Hematopoietic multipotent progenitor cell treated with erythropoietin and hydrocortisone succinate and interleukin-3 and kit ligand, for 8 days (in vitro differentiated cells): ENCODE measurements around the gene NRXN3.

Experiments
- DNase-seq: peaks from one replicate; pipeline ENCODE4 v3.0.0-alpha.2; 2015

Gene NRXN3

DNA sequence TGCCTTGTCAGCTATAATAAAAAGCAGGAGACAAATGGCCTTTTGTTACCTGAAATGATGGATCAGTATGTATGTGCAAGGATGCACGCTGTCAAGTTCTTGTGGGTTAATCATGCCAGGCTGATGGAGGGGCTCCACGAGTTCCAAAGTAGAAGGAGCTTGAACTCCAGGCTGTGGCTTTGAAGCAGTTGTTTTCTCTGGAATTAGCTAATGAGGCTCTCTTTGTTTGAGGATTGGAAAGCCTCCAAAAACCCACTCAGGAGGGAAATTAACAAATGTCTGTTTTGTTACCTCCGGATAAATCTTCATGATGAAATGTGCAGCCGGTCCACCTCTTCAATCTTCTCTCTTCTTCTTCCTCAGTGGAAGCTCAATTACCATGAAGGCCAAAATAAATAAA is 1435.7 kb downstream of the NRXN3 start:
- no peak for DNase-seq

DNA sequence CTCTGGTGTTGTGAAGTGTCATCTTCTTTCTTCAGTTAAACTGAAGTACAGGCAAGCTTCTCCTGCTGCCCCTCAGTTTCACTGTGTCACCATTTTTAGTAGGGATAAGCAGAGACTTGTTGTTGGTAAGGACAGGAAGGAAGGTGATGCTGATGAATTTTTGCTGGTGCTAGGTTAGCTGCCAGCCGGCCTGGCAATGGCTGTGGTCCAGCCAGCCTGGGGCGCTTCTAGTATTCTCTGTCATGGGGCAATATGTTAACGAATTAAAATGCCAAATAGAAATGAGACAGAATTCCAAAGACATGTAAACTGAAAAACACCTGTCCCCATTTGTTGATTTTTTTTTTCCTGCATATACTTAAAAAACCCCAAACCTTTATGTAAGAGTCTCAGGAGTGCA is 1438.3 kb downstream of the NRXN3 start:
- DNase-seq, result no peak

DNA sequence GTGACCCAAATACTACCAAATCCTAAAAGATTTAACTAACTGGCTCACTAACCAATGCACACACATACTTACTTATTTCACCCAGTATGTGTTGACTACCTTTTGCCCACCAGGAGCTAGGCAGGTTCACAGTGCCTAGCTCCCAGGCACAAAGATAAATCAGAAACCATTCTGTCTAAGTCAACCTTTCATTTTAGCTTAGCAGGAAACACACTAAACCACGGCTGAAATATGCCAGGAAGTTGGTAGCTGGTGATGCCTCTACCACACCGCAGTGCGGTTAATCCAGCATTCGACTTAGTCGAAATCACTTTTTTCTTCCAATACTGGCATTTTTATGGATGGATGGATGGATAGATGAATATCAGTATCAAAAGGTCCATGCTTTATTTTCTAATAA is 1443.5 kb downstream of the NRXN3 start:
- DNase-seq, result no peak

DNA sequence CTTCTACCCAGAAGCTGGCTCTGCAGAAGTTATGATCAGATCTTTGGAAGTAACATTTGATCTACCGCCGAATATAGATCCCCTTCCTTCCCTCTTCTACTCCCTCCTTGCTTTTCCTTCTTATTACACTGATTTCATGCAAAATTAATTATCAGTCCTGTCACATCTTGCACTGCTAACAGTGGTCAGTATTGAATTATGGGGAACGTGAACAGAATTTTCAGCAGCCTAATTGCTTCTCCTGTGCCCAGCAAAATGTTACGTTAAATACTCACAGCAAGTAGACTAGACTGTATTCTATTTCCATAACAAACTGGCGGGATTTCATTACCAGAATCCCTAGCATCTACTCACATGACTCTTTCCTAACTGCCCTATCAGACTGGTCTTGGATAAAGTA is 1444.3 kb downstream of the NRXN3 start:
- no peak for DNase-seq

DNA sequence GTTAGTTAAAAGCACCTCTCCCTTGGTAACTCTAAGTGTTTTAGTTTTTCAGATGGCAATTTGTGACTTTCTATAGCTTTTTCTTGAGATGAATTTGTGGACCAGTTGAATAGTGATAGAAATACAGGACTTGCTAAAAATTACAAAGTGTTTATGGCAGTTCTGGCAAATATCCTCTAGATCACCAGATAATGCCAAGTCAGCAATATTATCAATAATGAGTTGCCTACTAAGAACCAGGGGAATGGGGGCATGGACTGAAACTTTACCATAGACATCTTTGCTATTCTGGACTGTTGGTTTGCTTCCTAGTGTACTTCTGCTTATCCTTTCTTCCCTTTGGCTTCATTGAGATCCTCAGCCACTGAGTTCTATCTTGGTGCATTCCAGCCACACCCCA is 1456.9 kb downstream of the NRXN3 start:
- DNase-seq, result no peak

DNA sequence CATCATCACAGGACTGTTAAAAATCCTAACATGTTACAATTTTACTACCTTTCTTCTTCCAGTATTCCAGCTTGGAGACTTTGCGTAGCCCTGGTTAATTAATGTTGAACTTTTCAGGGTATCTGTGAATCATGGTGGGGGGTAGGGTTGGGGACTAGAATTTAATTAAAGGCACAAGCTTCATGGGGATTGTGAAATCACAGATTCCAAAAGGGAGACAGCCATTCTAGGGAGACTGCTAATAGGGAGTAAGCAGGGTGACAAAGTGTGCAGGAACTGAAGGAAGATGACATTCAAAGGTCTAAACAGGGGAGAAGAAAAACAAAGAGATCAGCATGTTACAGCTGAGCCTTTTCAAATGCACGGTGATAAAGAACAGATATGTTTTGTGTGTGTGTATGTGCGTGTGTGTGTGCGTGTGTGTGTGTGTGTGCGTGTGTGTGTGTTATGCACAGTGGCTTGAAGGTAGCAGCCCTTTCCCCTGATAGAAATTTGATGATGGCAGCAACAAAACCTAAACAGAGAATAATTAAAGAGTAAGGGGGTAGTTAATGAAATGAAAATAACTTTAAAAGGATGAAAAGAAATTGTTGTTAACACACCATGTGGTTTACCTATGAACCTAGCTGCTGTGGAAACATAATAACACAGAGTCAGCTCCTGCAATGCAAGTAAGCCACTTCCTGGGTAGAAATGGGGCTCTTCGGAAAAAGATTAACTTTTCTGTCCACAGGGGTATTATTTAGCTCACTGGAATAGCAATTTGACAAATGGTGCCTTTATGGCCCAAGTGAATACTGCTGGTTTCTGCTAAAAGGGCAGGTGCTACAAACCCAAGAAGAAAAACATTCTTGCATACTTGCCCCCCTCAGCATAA is 1459.5 kb downstream of the NRXN3 start:
- DNase-seq, result no peak

DNA sequence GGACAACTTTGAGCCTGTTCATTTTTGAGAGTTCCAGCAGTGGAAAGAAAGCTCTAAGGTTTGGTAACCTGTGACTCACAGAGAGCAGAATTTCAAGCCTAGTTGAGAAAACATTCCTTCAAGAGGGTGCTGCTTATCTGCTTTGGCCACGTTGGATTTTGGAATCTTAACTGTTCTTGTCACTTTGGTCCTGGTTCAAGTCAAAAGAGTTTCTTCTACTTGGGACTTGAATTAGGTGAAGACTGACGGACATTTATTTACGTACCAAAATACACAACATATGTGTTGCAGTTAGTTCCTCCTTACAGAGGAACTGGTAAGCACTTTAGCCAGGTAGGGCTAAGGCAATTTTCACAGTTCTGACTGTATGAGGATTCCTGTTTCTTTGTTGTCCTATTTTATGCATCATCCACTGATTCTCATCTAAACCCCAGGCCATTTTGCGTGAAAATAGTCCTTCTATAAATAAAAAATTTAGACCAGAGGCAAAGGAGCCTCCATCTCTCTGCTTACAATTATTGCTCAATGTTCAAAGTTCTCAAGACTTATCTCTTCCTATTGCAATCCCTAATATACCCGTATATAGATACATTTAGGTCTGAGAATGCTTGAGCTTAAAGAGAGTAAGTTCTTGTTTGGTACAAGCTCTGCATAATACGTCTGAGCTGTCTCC is 1460.3 kb downstream of the NRXN3 start:
- DNase-seq, result no peak

DNA sequence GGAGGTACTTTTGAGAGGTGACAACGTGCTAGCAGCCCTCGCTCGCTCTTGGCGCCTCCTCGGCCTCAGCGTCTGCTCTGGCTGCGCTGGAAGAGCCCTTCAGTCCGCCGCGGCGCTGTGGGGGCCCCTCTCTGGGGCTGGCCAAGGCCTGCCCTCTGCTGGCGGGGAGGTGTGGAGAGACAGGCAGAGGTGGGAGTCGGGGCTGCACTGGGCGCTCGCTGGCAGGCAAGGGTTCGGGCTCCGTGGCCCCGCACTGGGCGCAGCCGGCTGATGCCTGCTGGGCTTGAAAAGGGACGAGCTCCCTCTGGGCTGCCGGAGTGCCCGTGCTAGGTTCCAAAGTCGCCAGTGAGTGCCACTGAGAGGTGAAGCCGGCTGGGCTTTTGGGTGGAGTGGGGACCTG is 1461.1 kb downstream of the NRXN3 start:
- no peak for DNase-seq

DNA sequence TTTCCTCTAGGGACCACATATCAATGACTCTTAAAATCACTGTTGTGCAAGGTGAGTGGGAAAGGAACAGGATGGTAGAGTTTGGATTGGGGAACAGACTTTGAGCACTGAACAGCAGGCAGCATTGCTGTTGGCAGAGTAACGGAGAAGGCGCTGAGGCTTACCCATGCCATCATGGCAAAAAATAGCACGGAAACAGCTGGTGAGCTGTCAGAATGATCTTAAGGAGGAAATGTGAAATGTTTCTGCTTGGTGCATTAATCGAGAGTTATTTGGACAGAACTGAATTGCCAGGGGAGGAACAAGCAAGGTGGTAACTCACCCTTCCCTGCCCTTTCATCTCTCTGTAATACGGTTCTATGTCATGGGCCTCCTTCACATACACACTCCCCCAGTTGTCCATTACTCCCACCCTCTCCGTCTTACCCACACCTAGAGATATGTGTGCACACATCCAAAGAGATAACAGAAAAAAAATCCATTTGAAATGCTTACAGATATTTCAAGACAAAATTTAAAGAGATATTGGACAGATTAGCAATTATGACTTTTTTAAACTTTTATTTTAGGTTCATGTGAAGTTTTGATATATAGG is 1468.6 kb downstream of the NRXN3 start:
- DNase-seq, result no peak

DNA sequence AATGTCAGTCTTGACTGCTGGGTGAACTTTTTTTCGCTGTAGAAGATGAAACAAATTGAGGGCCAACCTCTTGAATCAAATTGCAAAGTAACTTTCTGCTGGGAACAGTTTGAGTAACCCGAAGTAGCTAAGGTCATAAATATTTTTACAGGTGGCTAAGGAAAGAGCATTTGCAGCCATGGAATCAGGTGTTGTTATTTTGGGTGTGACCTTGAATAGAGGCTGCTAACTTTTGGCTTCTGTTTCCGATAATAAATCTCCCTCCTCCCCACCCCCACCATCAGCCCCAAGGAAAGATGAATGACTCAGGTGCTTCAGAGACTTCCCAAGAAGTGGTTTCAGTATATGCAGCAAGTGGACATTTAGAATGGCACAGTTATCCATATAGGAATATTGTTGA is 1469.4 kb downstream of the NRXN3 start:
- no peak for DNase-seq

DNA sequence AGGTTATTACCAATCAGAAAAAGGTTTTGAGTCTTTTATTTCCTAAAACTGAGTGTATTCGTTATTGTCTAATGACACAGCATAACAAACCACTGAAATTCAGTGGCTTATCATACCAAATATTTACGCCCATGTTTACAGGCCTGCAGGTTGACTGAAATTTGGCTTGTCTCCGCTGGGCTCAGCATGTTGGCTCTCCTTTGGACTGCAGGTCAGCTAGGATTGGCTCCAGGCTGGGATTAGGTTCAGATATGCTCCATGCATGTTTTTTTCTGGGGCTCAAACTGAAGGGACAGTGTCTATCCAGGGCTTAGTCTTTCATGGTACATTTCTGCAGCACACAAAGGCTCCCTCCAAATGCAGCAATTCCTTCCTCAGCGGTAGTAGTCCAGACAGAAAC is 1471.2 kb downstream of the NRXN3 start:
- DNase-seq, result no peak

DNA sequence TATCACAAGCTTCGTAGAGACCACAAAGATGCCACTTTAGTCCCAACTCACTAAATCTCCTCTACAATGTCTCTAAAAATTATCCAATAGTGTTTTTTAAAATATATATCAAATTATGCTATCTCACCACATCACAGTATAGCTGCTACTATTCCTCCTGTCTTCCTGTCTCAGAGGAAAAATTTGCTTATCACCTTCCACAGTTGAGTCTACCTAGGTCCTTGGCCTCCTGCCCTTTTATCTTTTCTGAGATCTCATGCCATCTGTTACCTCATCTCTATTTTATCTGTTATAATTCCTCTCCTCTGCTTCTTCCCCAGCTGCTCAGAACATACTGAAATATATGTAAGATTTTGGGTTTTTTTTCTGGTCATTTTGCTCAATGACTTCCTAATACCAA is 1473.0 kb downstream of the NRXN3 start:
- no peak for DNase-seq

DNA sequence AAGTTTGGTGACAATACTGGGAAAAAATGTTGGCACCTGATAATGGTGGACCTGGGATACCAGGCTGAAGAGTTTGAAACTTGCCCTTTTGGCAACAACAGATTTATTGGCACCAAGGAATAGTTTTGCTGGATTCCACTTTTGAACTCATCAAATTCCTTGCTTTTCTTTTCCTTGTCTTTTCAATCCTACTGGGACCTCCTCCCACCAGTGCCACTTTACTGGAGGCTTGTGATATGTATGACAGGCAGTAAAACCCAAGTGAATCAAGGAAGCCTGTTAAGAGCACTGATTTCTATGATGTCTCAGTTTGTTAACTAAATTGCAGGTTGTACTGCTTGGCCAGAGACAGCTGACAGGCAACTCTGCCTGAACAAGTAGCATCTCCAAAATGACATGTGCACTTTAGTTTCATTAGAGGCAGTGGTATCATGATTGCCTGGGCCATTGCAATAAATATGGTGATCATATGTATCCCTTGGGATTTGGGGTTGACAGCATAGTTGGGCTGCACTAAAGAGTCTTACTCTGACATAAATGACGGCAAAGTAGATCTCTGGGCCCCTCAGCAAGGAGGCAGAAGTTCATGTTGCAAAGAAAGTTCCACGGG is 1475.7 kb downstream of the NRXN3 start:
- DNase-seq, result no peak

DNA sequence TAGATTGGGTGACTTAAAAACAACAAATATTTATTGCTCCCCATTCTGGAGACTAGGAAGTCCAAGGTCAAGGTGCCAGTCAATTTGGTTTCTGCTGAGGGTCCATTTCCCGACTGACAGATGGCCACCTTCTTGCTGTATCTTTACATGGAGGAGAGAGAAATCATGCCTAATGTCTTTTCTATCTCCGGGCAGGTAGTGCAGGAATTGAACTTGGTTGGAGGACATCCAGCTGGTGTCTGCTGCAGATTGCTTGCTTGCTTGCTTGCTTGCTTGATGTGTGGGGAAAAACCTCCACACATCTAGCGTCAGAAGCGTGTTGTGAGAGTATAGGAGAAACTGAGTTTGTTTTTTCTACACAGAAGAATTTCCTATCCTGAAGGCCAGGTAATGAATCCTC is 1479.7 kb downstream of the NRXN3 start:
- DNase-seq, result no peak

DNA sequence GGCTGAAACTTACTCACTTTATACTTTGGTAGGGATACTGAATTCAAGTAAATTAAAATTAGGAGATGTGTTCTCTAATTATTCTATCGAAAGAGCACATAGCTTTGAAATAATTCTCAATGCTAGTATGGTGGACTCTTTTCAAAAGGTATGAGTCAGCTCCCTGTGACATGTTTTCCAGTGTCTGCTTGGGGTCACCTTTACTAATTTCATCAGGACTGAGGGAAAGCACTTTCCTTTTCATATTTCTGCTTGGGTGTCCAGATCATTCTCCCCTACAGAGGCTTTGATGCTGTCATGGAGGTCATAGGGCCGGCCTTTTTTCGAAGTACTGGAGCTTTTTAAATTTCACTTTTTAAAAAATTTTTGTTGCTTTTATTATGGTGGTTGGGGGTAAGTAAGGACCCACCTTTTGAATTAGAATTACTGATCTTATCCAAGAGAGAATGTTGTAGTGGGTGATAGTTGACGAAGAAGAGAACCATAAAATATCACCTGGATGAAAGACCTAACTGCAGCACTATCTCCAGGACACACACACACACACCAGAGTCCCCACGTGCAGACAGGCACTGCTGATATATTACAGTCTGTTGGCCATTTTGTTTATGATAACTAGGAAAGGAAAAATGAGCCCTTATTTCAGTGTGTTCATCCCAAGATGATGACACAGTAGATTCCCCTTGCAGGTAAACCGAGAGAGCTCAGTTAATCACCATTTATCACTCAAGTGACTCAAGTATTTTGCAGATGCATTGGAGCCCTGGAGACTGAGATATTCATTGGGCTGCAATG is 1482.5 kb downstream of the NRXN3 start:
- DNase-seq, result no peak

DNA sequence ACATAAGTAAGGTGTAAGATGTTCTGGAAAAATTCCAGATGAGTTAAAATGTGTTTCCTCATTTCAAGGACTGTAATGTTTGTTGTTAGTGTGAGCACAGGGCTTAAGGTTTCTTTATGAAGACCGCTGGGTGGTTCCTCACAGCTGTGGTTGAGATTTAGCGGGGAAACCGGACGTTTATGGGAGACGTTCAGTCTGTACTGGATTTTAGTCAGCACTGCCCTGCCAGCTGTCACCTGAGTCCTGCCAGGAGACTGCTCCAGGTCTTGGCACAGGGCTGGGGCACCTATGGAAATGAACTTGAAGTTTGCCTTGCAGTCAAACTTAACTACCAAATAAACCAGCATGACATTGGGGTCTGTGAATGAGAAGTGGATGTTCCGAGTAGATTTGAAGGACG is 1485.9 kb downstream of the NRXN3 start:
- DNase-seq, result no peak

DNA sequence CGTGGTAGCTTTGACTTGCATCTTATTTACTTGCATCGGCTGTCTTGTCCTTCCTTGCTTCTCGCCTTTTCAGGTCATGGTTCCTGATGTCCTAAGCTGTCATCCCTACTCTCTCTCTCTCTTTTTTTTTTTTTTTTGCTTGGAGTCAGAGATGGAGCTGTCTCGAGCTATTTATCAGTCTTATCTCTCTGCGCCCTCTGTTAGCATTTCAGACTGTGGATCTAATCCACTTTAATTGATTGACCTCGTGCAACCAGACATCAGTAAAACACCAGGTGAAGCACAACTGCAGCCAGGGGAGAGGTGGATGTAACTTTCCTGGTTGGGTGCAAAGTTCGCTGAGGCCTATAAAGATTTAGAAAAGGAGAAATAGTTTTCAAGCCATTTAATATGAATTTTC is 1486.3 kb downstream of the NRXN3 start:
- DNase-seq, result no peak

DNA sequence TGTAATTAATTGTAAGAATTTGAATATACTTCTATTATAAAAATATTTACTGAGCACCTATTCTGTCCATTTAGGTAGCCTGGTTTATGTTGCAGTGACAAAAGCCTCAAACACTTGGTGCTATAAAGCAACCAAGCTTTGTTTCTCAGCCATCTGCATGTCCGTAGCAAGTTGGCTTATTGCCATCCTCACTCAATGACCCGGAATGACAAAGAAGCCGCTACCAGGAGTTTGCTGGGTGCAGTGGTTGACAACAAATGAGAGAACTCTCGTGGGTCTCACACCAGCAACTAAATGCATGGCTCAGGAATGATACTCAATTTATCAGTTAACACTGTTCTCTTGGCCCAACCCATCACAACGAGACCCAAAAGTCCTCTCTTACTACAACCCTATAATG is 1488.0 kb downstream of the NRXN3 start:
- DNase-seq, result no peak

DNA sequence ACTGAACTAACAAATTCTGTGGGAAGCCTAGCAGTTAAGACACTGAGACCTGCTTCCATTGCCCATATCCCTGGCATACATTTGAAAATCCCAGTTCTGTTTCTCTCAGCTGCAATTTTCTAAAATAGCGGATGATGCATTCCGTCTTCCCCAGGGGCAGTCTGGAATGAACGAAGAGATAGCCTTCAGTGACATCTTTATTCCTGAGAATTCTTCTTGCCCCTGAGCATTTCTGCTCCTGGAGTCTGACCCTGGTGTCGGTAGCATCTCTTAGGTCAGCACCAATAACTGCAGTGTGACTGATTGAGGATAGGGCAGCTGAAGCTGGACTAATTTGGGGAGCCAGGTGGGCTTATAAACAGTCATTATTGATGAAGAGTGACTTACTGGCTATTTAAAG is 1488.6 kb downstream of the NRXN3 start:
- DNase-seq, result no peak

DNA sequence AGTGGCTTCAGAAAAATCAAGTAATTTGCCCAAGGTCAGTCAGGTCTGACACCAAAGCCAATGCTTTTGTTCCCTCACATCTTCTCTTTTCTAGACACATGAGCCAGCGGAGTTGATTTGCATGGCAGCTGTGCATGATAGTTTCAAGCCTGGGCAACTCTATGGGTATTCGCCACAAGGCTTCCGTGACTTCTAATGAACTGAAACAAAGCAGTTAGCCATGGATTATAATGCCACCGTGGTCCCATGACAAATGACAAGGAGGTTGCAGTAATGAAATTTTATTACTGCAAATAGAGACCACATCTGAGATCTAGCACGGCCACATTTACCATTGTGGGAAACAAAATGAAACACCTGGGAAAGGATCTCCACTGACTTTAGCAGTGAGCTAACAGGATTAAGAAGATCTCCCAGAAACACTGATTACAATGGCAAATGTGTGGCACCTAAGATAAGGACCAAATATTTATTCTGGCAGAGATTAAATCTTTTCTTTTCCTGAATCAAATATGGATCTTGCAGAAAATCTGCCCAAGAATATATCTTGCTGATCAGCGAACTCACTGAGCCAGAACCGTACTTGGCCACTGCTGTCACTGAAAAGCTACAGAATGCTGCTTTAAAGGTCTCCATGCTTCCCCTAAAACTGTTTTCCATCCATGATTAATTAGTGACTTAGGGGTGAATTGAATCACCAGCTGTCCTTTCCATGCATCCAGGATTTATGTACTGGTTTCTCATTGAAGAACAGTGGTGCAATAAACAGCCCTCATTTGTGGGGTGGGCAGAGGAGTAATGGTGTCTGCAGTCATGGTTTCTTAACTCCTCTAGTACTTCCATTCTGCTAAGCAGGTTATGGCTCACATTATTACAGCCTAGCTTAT is 1490.1 kb downstream of the NRXN3 start:
- DNase-seq, result no peak

DNA sequence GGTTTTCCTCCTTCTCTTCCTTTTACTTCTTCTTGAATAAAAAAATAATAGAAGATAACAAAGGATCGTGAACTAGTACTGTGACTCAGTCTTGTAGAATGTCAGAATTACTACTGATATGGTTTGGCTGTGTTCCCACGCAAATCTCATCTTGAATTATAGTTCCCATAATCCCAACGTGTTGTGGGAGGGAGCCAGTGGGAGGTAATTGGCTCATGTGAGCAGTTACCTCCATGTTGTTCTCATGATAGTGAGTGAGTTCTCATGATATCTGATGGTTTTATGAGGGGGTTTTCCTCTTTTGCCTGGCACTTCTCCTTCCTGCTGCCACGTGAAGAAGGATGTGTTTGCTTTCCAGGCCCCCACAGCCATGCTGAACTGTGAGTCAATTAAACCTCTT is 1491.6 kb downstream of the NRXN3 start:
- no peak for DNase-seq

DNA sequence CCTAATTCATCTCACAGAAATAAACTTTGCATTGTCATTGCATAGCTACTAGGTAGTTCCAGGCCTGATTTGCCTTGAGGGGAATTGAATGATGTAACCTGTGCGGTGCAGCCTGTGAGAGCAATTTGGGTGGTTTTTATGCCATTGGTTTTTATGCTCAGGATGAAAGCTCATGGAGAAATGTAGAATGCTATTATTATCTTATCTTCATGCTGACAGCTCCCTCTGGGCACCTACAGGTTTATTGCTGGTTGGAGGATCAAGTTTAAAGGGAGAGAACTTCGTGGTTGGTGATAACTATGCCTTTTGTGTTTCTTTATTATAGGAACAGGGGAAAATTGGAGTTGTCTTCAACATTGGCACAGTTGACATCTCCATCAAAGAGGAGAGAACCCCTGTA is 1493.3 kb downstream of the NRXN3 start:
- DNase-seq, result no peak
